ENCODE data around the gene NLGN4X.

Gene NLGN4X

DNA sequence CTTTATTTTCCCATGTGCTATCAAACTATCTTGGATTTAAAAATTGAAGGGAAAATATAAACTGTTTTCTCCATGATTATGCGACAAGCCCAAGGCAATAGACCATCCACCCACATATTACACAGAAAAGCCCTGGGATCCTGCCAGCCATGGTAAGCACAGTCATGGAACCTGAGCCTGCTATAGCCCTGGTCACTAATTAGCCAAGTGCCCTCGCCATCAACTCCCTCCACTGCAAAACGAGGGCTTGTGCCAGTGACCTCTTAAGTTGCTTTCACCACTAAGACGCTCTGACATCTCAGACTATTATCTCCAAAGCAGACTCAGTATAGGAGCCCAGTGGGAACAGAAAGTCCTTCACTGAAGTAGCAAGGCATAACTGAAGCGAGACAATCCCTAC lies 69.2 kb downstream of the NLGN4X start:
- Histone ChIP-seq H3K4me3 (ENCODE audit: low read depth, low read length) (no peak overlapping the region), H3K27me3 (ENCODE audit: control insufficient read depth, insufficient read depth, low read length) (no peaks in the 10 kb centered on the region), H3K27ac (ENCODE audit: low read depth, low read length) (no peak overlapping the region), H3K9ac (ENCODE audit: low read depth, low read length) (no peak overlapping the region), H3K4me1 (ENCODE audit: control insufficient read depth, insufficient read depth, low read length) (no peaks in the 10 kb centered on the region), H3K9me3 (ENCODE audit: control insufficient read depth, insufficient read depth, low read length) (no peaks in the 10 kb centered on the region), H3K36me3 (ENCODE audit: control insufficient read depth, insufficient read depth, low read length) (peaks cover 7% of the 10 kb centered on the region; the same call in 1 of the 2 replicates)

DNA sequence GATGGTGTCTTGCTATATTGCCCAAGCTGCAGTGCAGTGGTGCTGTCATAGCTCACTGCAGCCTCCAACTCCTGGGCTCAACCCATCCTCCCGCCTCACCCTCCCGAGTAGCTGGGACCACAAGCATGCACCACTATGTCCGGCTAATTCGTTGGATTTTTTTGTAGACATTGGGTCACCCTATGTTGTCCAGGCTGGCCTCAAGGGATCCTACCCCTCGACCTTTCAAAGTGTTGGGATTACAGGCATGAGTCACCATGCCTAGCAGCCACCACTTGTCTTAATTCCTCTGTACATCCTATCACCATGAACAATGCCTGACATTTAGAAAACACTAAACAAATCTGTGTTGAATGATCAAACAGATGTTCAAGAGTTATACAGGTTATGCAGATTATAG lies 76.7 kb downstream of the NLGN4X start:
- Histone ChIP-seq H3K36me3 (ENCODE audit: control insufficient read depth, insufficient read depth, low read length) (peaks cover 27% of the 10 kb centered on the region), H3K4me3 (ENCODE audit: low read depth, low read length) (no peak overlapping the region), H3K27me3 (ENCODE audit: control insufficient read depth, insufficient read depth, low read length) (no peaks in the 10 kb centered on the region), H3K4me1 (ENCODE audit: control insufficient read depth, insufficient read depth, low read length) (no peaks in the 10 kb centered on the region), H3K27ac (ENCODE audit: low read depth, low read length) (no peak overlapping the region), H3K9ac (ENCODE audit: low read depth, low read length) (no peak overlapping the region), H3K9me3 (ENCODE audit: control insufficient read depth, insufficient read depth, low read length) (no peaks in the 10 kb centered on the region)

DNA sequence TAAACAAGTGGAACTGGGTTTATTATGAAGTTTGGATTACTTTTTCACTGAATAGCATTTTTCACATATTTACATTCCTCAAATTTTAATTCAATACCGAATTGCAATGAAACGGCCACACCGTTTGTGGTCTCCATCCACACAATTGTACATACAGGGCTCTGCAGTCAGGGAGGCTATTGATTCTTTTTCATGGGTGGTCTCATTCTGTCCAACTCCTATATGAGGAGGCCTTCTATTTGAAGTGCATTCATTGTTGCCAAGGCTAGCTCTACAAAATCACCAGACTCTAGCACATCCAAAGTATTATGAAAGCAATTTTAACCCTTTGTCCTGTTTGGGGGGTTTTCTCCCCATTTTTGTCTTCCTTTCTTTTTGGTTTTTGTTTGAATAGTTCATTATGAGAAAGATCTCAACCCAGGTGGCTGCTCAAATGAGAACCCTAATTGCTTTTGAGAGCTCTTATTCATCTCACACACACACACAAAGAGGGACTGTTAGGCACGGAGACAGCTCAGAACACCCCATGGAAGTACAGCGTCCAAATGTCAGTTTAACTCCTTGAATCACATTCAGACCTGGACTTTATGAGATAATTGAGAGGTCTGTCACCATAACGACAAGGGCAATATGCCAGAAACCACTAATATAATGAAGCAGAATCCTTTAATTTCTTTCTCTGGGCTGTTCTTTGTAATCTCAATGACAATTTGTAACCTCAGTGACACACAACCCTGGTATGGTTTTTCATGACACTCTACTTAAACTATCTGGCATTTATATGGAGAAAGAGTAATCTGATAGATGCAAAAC lies 79.4 kb downstream of the NLGN4X start:
- no peaks in the 10 kb centered on the region for H3K9me3 ChIP-seq (ENCODE audit: control insufficient read depth, insufficient read depth, low read length)
- H3K4me3 ChIP-seq (ENCODE audit: low read depth, low read length) = no peak overlapping the region
- no peak overlapping the region for H3K27ac ChIP-seq (ENCODE audit: low read depth, low read length)
- H3K9ac ChIP-seq (ENCODE audit: low read depth, low read length) = no peak overlapping the region
- peaks cover 28% of the 10 kb centered on the region for H3K36me3 ChIP-seq (ENCODE audit: control insufficient read depth, insufficient read depth, low read length)
- H3K4me1 ChIP-seq (ENCODE audit: control insufficient read depth, insufficient read depth, low read length) = no peaks in the 10 kb centered on the region
- H3K27me3 ChIP-seq (ENCODE audit: control insufficient read depth, insufficient read depth, low read length) = no peaks in the 10 kb centered on the region

DNA sequence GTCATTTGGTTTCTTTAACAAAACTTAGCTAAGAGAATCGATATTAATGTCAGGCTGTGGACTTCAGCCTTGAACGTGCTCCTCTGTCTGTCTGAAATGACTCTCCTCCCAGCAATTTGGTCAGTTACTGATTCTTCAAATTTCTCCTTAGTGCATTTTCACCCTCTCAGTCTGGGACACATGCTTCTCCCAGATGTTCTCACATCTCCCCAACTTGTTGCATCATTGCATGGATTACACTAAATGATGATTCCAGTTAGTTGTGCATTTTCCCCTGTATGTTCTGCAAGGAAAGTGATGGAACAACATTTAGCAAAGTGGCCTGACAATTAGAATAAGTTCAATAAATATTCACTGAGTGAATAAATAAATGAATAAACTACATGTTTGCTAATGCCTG lies 94.4 kb downstream of the NLGN4X start:
- Histone ChIP-seq H3K9ac (ENCODE audit: low read depth, low read length) (no peak overlapping the region), H3K4me3 (ENCODE audit: low read depth, low read length) (no peak overlapping the region), H3K36me3 (ENCODE audit: control insufficient read depth, insufficient read depth, low read length) (peaks cover 43% of the 10 kb centered on the region), H3K4me1 (ENCODE audit: control insufficient read depth, insufficient read depth, low read length) (no peaks in the 10 kb centered on the region), H3K27me3 (ENCODE audit: control insufficient read depth, insufficient read depth, low read length) (no peaks in the 10 kb centered on the region), H3K9me3 (ENCODE audit: control insufficient read depth, insufficient read depth, low read length) (no peaks in the 10 kb centered on the region), H3K27ac (ENCODE audit: low read depth, low read length) (no peak overlapping the region)

DNA sequence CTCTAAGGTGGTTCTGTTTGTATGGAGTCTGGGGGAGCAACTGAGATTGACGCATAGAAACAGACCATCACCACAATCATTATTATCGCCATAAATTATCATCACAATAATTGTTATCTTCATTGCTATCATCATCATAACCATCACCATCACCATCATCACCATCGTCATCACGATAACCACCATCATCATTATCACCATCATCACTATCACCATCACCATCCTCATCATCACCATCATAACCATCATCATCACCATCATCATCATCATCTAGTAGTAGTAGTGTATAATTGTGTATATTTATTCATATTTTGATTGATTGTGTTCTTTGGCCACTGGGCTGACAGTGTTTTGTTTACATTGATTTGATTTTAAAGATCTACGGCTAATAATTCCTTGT lies 95.7 kb downstream of the NLGN4X start:
- Histone ChIP-seq H3K27ac (ENCODE audit: low read depth, low read length) (no peak overlapping the region), H3K4me1 (ENCODE audit: control insufficient read depth, insufficient read depth, low read length) (no peaks in the 10 kb centered on the region), H3K27me3 (ENCODE audit: control insufficient read depth, insufficient read depth, low read length) (no peaks in the 10 kb centered on the region), H3K36me3 (ENCODE audit: control insufficient read depth, insufficient read depth, low read length) (peaks cover 40% of the 10 kb centered on the region), H3K4me3 (ENCODE audit: low read depth, low read length) (no peak overlapping the region), H3K9me3 (ENCODE audit: control insufficient read depth, insufficient read depth, low read length) (no peaks in the 10 kb centered on the region), H3K9ac (ENCODE audit: low read depth, low read length) (no peak overlapping the region)

DNA sequence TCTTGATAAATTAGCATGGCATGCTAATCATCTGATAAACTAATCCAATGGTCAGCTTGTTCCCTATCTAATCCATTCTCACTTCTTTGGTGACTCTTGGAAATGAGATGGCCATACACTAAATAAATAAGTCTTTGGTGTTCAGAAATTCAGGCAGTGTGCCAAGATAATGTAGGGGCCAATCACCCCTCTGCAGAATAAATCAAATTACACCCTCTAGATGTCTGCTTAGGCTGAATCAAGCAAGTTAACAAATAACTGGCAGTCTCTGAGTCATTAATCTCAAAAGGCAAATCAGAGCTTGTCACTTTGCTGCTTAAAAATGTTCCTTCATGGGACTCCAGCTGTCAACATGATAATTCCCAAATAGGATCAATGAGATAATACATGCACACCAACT lies 97.4 kb downstream of the NLGN4X start:
- Histone ChIP-seq H3K36me3 (ENCODE audit: control insufficient read depth, insufficient read depth, low read length) (peaks cover 24% of the 10 kb centered on the region), H3K4me3 (ENCODE audit: low read depth, low read length) (no peak overlapping the region), H3K27ac (ENCODE audit: low read depth, low read length) (no peak overlapping the region), H3K9ac (ENCODE audit: low read depth, low read length) (no peak overlapping the region), H3K4me1 (ENCODE audit: control insufficient read depth, insufficient read depth, low read length) (no peaks in the 10 kb centered on the region), H3K9me3 (ENCODE audit: control insufficient read depth, insufficient read depth, low read length) (no peaks in the 10 kb centered on the region), H3K27me3 (ENCODE audit: control insufficient read depth, insufficient read depth, low read length) (no peaks in the 10 kb centered on the region)

DNA sequence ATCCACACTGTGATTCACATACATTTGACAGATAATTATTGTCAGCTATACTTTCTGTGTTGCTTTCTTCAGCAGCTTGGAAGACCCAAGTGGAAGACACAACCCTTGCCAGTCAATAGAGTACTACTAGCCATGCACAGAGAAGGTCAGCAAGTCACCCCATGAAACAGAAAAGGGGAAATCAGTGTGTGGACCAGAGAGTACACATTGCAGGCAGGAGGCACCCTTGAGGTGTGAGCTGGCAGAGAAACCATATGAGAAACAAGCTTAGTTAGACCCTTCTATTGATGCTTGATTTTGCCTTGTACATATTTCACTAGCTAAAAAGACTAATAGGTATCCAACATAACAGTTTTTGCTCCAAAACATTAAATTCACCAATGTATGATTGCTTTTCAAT lies 99.5 kb downstream of the NLGN4X start:
- Histone ChIP-seq H3K27me3 (ENCODE audit: control insufficient read depth, insufficient read depth, low read length) (no peaks in the 10 kb centered on the region), H3K9me3 (ENCODE audit: control insufficient read depth, insufficient read depth, low read length) (no peaks in the 10 kb centered on the region)

DNA sequence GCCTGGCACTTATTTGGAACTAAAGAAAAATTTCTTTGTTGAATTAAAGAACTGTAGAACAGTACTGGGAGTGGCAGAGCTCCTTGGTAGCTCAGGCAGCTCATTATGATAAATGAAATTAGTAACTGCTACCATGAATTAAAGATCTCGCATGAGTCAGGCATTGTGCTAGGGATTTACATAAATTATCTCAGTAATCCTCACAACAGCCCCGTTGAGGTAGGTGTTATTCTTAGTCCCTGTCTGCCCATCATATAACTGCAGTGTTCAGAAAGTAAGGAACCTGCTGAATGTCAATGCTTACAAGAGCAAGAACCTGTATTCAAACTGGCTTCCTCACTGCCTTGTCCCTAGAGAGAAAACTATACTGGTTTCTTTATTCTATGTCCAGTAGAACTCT lies 108.3 kb downstream of the NLGN4X start:
- peaks cover 25% of the 10 kb centered on the region for H3K4me1 ChIP-seq (ENCODE audit: control insufficient read depth, insufficient read depth, low read length)
- H3K4me3 ChIP-seq (ENCODE audit: low read depth, low read length) = no peak overlapping the region
- H3K36me3 ChIP-seq (ENCODE audit: control insufficient read depth, insufficient read depth, low read length) = peaks cover 3% of the 10 kb centered on the region; the same call in 1 of the 2 replicates
- no peak overlapping the region for H3K9ac ChIP-seq (ENCODE audit: low read depth, low read length)
- no peaks in the 10 kb centered on the region for H3K27me3 ChIP-seq (ENCODE audit: control insufficient read depth, insufficient read depth, low read length)
- no peak overlapping the region for H3K27ac ChIP-seq (ENCODE audit: low read depth, low read length)
- H3K9me3 ChIP-seq (ENCODE audit: control insufficient read depth, insufficient read depth, low read length) = no peaks in the 10 kb centered on the region

More for the DNA sequence above, 99.5 kb downstream of the NLGN4X start:
- Histone ChIP-seq H3K4me1 (ENCODE audit: control insufficient read depth, insufficient read depth, low read length) (no peaks in the 10 kb centered on the region), H3K27ac (ENCODE audit: low read depth, low read length) (no peak overlapping the region), H3K4me3 (ENCODE audit: low read depth, low read length) (no peak overlapping the region), H3K36me3 (ENCODE audit: control insufficient read depth, insufficient read depth, low read length) (peaks cover 14% of the 10 kb centered on the region; the same call in 1 of the 2 replicates), H3K9ac (ENCODE audit: low read depth, low read length) (no peak overlapping the region)

DNA sequence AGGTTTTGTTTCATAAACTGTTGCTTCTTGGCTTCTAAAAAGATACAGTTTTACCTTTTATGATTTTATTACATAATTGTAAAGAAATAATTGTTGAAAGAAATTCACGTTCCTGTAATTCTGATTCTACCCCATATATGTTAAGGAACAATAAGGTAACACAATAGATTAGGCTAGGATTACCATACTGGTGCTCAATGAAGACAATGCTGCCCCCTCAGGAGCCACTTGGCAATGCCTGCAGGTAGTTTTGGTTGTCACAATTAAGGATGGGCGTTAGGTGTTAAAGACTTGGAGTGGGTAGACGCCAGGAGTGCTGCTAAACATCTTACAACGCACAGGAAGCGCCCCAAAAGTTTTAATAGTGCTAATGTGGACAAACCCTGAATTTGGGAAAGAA lies 133.2 kb downstream of the NLGN4X start:
- peaks cover 4% of the 10 kb centered on the region for H3K36me3 ChIP-seq (ENCODE audit: control insufficient read depth, insufficient read depth, low read length)
- no peak overlapping the region for H3K27ac ChIP-seq (ENCODE audit: low read depth, low read length)
- no peaks in the 10 kb centered on the region for H3K27me3 ChIP-seq (ENCODE audit: control insufficient read depth, insufficient read depth, low read length)
- H3K4me3 ChIP-seq (ENCODE audit: low read depth, low read length) = no peak overlapping the region
- peaks cover 4% of the 10 kb centered on the region; the same call in 1 of the 2 replicates for H3K9me3 ChIP-seq (ENCODE audit: control insufficient read depth, insufficient read depth, low read length)
- no peak overlapping the region for H3K9ac ChIP-seq (ENCODE audit: low read depth, low read length)
- H3K4me1 ChIP-seq (ENCODE audit: control insufficient read depth, insufficient read depth, low read length) = peaks cover 28% of the 10 kb centered on the region

DNA sequence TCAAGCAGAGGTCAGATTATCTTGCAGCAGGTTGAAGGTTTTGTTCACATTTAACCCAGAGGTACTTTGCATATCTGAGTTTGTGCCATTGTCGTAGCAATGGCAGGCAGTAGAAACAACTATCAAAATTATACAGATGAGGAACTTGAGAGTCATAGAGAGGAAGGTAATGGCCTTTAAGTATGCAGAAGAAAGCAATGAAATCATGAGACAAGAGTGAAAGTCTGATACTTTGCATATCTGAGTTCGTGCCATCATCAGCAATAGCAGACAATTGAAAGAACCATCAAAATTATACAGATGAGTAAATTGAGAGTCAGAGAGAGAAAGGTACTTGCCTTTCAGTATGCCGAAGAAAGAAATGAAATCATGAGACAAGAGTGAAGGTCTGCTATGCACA lies 154.1 kb downstream of the NLGN4X start:
- Histone ChIP-seq H3K4me1 (ENCODE audit: control insufficient read depth, insufficient read depth, low read length) (peaks cover 8% of the 10 kb centered on the region; the same call in 1 of the 2 replicates), H3K27me3 (ENCODE audit: control insufficient read depth, insufficient read depth, low read length) (no peaks in the 10 kb centered on the region), H3K4me3 (ENCODE audit: low read depth, low read length) (no peak overlapping the region), H3K9me3 (ENCODE audit: control insufficient read depth, insufficient read depth, low read length) (no peaks in the 10 kb centered on the region), H3K36me3 (ENCODE audit: control insufficient read depth, insufficient read depth, low read length) (no peaks in the 10 kb centered on the region), H3K9ac (ENCODE audit: low read depth, low read length) (no peak overlapping the region), H3K27ac (ENCODE audit: low read depth, low read length) (no peak overlapping the region)

DNA sequence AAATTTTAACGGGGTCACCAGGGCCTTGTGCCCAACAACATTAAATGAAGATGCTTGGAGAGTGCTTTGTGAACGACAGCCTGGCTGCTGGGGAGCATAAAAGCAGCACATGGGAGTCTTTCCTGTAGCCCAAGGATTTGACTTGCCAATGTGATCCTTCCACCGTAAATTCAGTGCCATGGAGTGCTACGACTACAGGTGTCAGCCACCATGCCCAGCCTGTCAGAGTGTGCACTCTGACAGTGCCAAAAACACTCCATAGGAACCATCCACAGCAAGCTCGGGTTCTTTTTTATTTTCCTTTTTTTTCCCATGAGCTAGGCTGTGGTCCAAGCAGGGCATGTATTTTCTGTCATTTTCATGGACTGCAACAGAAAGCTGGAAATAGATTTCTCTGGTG lies 156.9 kb downstream of the NLGN4X start:
- Histone ChIP-seq H3K27me3 (ENCODE audit: control insufficient read depth, insufficient read depth, low read length) (no peaks in the 10 kb centered on the region), H3K9ac (ENCODE audit: low read depth, low read length) (no peak overlapping the region; the same call in 1 of the 2 replicates), H3K9me3 (ENCODE audit: control insufficient read depth, insufficient read depth, low read length) (no peaks in the 10 kb centered on the region), H3K36me3 (ENCODE audit: control insufficient read depth, insufficient read depth, low read length) (no peaks in the 10 kb centered on the region), H3K4me3 (ENCODE audit: low read depth, low read length) (no peak overlapping the region), H3K27ac (ENCODE audit: low read depth, low read length) (no peak overlapping the region), H3K4me1 (ENCODE audit: control insufficient read depth, insufficient read depth, low read length) (0 out of 2 replicates have a peak, but pooled peaks cover 4% of the 10 kb centered on the region)

Data from HUES48 (cell line).